A673 (cell line): ENCODE data around the gene GARNL3. TPM values are rescaled to one million over a fixed set of nuclear protein-coding genes. Genes with fewer than 3 reads are reported as not detected.

ENCODE experiments used
- BruUV-seq: library from RNA; stranded (reverse); fragments of 400-500 nt; replicated peaks from 2 replicates; lab custom pipeline; 2021; lab: Mats Ljungman, UMichigan
- CTCF ChIA-PET: fragments of 300-600 bp; sonication (Branson Sonifier 250); formaldehyde crosslinking; loops from one replicate; lab custom pipeline; 2022; ENCODE audit warnings: antibody characterized with exemption; lab: Charles Lee
- POLR2A ChIA-PET: fragments of 300-600 bp; sonication (Branson Sonifier 250); formaldehyde crosslinking; loops from one replicate; lab custom pipeline; 2022; ENCODE audit warnings: antibody characterized with exemption; ENCODE audit not compliant: low non-redundant PET; lab: Charles Lee
- DNase-seq: peaks from one replicate; pipeline ENCODE4 v3.0.0-alpha.2; 2015; ENCODE audit warnings: low spot score
- H3K27ac ChIP-seq: fragments of 200-600 bp; sonication (generic); 2 replicates; pipeline ENCODE4 v1.5.1; 2016; ENCODE audit warnings: mixed run types, low read depth, mild to moderate bottlenecking, mixed read lengths, antibody characterized with exemption, low read length; ENCODE audit not compliant: poor library complexity, severe bottlenecking
- H3K27me3 ChIP-seq: fragments of 200-600 bp; sonication (generic); replicated peaks from 2 replicates; pipeline ENCODE4 v1.6.1; 2017; ENCODE audit warnings: mixed run types, low read depth, mild to moderate bottlenecking, mixed read lengths, antibody characterized with exemption, low read length; ENCODE audit not compliant: insufficient read depth, poor library complexity
- H3K36me3 ChIP-seq: fragments of 200-600 bp; sonication (generic); 2 replicates; pipeline ENCODE4 v1.6.1; 2016; ENCODE audit warnings: mixed run types, mild to moderate bottlenecking, mixed read lengths, antibody characterized with exemption, low read length; ENCODE audit not compliant: insufficient read depth, poor library complexity, severe bottlenecking
- H3K4me1 ChIP-seq: fragments of 200-600 bp; sonication (generic); 2 replicates; pipeline ENCODE4 v1.6.1; 2017; ENCODE audit warnings: mixed run types, mild to moderate bottlenecking, mixed read lengths, antibody characterized with exemption, low read length; ENCODE audit not compliant: insufficient read depth, poor library complexity, severe bottlenecking
- H3K4me3 ChIP-seq: fragments of 200-600 bp; sonication (generic); 2 replicates; pipeline ENCODE4 v1.5.1; 2016; ENCODE audit warnings: low read depth, mixed run types, mild to moderate bottlenecking, mixed read lengths, low read length; ENCODE audit not compliant: poor library complexity, severe bottlenecking
- H3K9me3 ChIP-seq: fragments of 200-600 bp; sonication (generic); 2 replicates; pipeline ENCODE4 v1.6.1; 2016; ENCODE audit warnings: mixed run types, low read depth, mild to moderate bottlenecking, mixed read lengths, antibody characterized with exemption, low read length; ENCODE audit not compliant: poor library complexity, severe bottlenecking
- CTCF ChIP-seq: fragments of 300-800, 200-600 bp; sonication (generic); conservative IDR thresholded peaks from 2 replicates; pipeline ENCODE4 v1.5.1; 2017; ENCODE audit warnings: low read depth, mild to moderate bottlenecking, antibody characterized with exemption, low read length, moderate library complexity, mixed read lengths
- EZH2 ChIP-seq: fragments of 200-600 bp; sonication (generic); IDR thresholded peaks from 2 replicates; pipeline ENCODE4 v1.6.1; 2017; ENCODE audit warnings: borderline replicate concordance, low read depth, mild to moderate bottlenecking, mixed read lengths, antibody characterized with exemption, low read length; ENCODE audit not compliant: poor library complexity, severe bottlenecking
- intact Hi-C: fragments of 100-400 bp; cut with micrococcal nuclease; formaldehyde crosslinking; loops from one replicate; pipeline ENCODE4 v1.10.0; 2022; ENCODE audit not compliant: unreplicated experiment
- total RNA-seq: library from RNA; stranded (reverse); gene quantifications from 2 replicates; pipeline ENCODE4 v1.2.3, GENCODE V29; 2021

The GARNL3 gene
- total RNA-seq, 1 experiment from 2014 or later: 7.8 TPM

GRCh38 chr9:127404631-127405030, 140.1 kb downstream of the GARNL3 start:
- CTCF ChIA-PET: no interaction called here
- no peaks in the 10 kb centered on the region for H3K4me1 ChIP-seq

GRCh38 chr9:127405344-127406125, 141.0 kb downstream of the GARNL3 start:
- ChIA-PET POLR2A (no interaction called here), CTCF (no interaction called here)
- Histone ChIP-seq H3K9me3 (no peaks in the 10 kb centered on the region), H3K27ac (no peak overlapping the region), H3K4me3 (no peak overlapping the region), H3K27me3 (no peaks in the 10 kb centered on the region), H3K36me3 (no peaks in the 10 kb centered on the region), H3K4me1 (no peaks in the 10 kb centered on the region)
- intact Hi-C loops: no loop called here
- TF ChIP-seq CTCF (no peak), EZH2 (no peak)
- no peak for DNase-seq
- no TSS peak for BruUV-seq

More at GRCh38 chr9:127404631-127405030, 140.1 kb downstream of the GARNL3 start:
- Histone ChIP-seq H3K27me3 (no peaks in the 10 kb centered on the region), H3K27ac (no peak overlapping the region), H3K4me3 (no peak overlapping the region), H3K9me3 (no peaks in the 10 kb centered on the region), H3K36me3 (no peaks in the 10 kb centered on the region)
- DNase-seq: no peak
- intact Hi-C loops: no loop called here
- BruUV-seq: no TSS peak
- TF ChIP-seq EZH2 (no peak), CTCF (no peak)
- POLR2A ChIA-PET: no interaction called here

GRCh38 chr9:127406799-127407491, 142.4 kb downstream of the GARNL3 start:
- intact Hi-C loops: no loop called here

More at GRCh38 chr9:127406799-127407491, 142.4 kb downstream of the GARNL3 start:
- ChIA-PET POLR2A (no interaction called here), CTCF (no interaction called here)
- TF ChIP-seq CTCF (no peak), EZH2 (no peak)
- Histone ChIP-seq H3K27ac (no peak overlapping the region), H3K9me3 (no peaks in the 10 kb centered on the region), H3K4me1 (no peaks in the 10 kb centered on the region), H3K4me3 (no peak overlapping the region), H3K27me3 (no peaks in the 10 kb centered on the region), H3K36me3 (no peaks in the 10 kb centered on the region)
- DNase-seq: no peak
- BruUV-seq: no TSS peak
